Stimulated activated CD4-positive, alpha-beta T cell treated with anti-CD3 and anti-CD28 coated beads, Interleukin-4, amount 100 ng/mL, for 1 hour (primary cell): ENCODE results near the gene GPR18.

Experiments
- DNase-seq: peaks from one replicate; pipeline ENCODE4 v3.0.0-alpha.2; 2020

The GPR18 gene

GRCh38 chr13:99289674-99290337, 31.6 kb upstream of the GPR18 start:
- DNase-seq, result peak; percentile 24

- DNase-seq, result no peak
These were observed 31.1 kb upstream of the GPR18 start for GRCh38 chr13:99289271-99289670.

- peak; percentile 32 for DNase-seq
These were observed 29.9 kb upstream of the GPR18 start for GRCh38 chr13:99288089-99288488.

- no peak for DNase-seq
These were observed 29.4 kb upstream of the GPR18 start for GRCh38 chr13:99287551-99287950.

GRCh38 chr13:99285432-99286182, 27.4 kb upstream of the GPR18 start:
- DNase-seq, result no peak

- no peak for DNase-seq
These were observed 24.4 kb upstream of the GPR18 start for GRCh38 chr13:99282264-99283231.

- DNase-seq, result peak; percentile 41
These were observed 23.7 kb upstream of the GPR18 start for GRCh38 chr13:99281811-99282263.

- no peak for DNase-seq
These were observed 22.0 kb upstream of the GPR18 start for GRCh38 chr13:99280166-99280565.

GRCh38 chr13:99279637-99280036, 21.5 kb upstream of the GPR18 start:
- DNase-seq, result no peak

GRCh38 chr13:99278843-99279242, 20.7 kb upstream of the GPR18 start:
- DNase-seq, result no peak

- no peak for DNase-seq
These were observed 20.0 kb upstream of the GPR18 start for GRCh38 chr13:99278200-99278599.

- DNase-seq, result no peak
These were observed 19.4 kb upstream of the GPR18 start for GRCh38 chr13:99277629-99278028.

- DNase-seq, result no peak
These were observed 18.5 kb upstream of the GPR18 start for GRCh38 chr13:99276706-99277105.

- no peak for DNase-seq
These were observed 16.9 kb upstream of the GPR18 start for GRCh38 chr13:99275093-99275469.

- DNase-seq, result no peak
These were observed 14.9 kb upstream of the GPR18 start for GRCh38 chr13:99273128-99273527.

- no peak for DNase-seq
These were observed 14.3 kb upstream of the GPR18 start for GRCh38 chr13:99272481-99272880.

- DNase-seq, result no peak
These were observed 13.1 kb upstream of the GPR18 start for GRCh38 chr13:99271249-99271648.

GRCh38 chr13:99270518-99270917, 12.3 kb upstream of the GPR18 start:
- DNase-seq, result no peak

- DNase-seq, result no peak
These were observed 11.6 kb upstream of the GPR18 start for GRCh38 chr13:99269627-99270241.

- DNase-seq, result no peak
These were observed 10.6 kb upstream of the GPR18 start for GRCh38 chr13:99268822-99269221.

GRCh38 chr13:99267927-99268326, 9.7 kb upstream of the GPR18 start:
- no peak for DNase-seq

- DNase-seq, result no peak
These were observed 8.6 kb upstream of the GPR18 start for GRCh38 chr13:99266827-99267226.
